GM12874 (cell line): ENCODE results near the gene FAM219A.

ENCODE experiments used
- CTCF ChIP-seq: IDR thresholded peaks from 2 replicates; pipeline ENCODE4 v1.5.1; 2011; ENCODE audit warnings: low read depth, mild to moderate bottlenecking, control low read depth, low read length, moderate library complexity; ENCODE audit not compliant: insufficient read depth

FAM219A gene

GRCh38 chr9:34365282-34365681 is 93.1 kb downstream of the FAM219A start:
- TF ChIP-seq CTCF, result no peak

GRCh38 chr9:34363619-34364351 is 94.6 kb downstream of the FAM219A start:
- TF ChIP-seq CTCF, result no peak

GRCh38 chr9:34362614-34363214 is 95.7 kb downstream of the FAM219A start:
- no peak for TF ChIP-seq CTCF

- TF ChIP-seq CTCF, result no peak
These were observed 109.0 kb downstream of the FAM219A start for GRCh38 chr9:34349324-34349723.
